OCI-M2 (cell line): Measurements from ENCODE around the gene PARP15.

ENCODE experiments used
- DNase-seq: peaks from one replicate; lab custom pipeline; 2025; ENCODE audit not compliant: unreplicated experiment; lab: John Stamatoyannopoulos, UW

The PARP15 gene

DNA sequence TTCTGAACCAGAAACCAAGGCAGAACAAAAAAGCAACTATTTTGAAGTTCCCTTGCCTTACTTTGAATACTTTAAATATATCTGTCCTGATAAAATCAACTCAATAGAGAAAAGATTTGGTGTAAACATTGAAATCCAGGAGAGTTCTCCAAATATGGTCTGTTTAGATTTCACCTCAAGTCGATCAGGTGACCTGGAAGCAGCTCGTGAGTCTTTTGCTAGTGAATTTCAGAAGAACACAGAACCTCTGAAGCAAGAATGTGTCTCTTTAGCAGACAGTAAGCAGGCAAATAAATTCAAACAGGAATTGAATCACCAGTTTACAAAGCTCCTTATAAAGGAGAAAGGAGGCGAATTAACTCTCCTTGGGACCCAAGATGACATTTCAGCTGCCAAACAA lies 8.7 kb upstream of the PARP15 start:
- DNase-seq, result no peak

- no peak for DNase-seq
Measured at GRCh38 chr3:122572940-122573412, 4.5 kb upstream of the PARP15 start.

DNA sequence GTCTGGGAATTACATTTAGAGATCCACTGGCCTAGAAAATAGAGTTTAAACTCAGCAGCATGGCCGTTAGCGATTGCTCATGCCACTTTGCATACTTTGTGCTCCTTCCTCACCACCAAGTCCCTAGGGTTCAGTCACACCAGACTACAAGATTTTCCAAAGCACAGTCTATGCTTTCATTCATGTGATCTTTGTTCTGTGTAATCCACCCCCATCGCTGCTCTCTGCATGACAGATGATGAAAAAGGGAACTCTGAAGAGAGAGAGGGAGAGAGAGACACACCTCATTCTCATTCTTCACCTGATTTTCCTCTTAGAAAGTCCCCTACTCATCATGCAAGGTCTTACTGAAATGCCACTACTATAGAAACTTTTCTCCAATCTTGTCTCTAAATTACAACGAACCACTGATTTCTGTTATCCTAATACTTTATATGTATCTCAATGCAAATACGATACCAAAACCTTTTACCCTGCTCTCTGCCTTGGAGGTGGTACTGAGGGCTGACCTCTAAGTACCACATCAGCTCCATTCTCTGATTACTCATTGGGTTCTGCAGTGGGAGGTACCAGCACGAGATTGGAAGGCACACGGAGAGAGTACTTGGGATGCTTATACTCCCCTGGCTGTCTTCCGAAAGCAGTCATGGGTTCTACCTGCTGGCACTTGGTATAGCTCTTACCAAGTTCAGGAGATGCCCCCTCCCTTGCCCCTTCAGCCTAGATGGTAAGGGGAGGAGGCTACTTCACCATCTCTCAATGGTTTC lies 1.1 kb upstream of the PARP15 start:
- no peak for DNase-seq

DNA sequence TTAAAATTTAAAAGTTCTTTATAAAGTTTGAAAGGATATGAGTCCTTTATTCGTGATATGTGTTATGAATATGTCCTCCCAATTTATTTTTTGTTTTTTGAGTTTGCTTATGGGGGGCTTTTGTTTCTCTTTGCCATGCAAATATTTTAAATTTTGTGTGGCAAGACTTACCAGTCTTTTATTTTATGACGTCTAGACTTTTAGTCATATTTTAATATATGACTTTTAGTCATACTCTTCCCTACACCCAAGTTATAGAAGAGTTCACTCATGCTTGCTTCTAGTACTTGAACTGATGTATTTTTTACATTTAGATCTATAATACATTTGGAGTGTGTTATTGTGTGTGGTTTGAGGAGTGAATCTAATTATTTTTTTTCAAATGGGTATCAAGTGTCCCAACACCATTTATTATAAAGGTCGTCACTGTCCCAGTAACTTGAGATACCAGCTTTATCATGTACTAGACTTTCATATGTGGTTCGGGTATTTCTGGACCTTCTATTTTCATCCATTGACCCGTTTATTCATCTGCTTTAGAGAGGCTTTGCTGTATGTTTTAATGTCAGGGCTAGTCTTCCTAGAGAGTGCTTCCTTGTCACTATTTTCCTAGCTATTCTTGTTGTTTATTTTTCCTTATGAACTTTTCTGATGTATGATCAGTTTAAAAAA lies 755 bp downstream of the PARP15 start:
- DNase-seq, result no peak

DNA sequence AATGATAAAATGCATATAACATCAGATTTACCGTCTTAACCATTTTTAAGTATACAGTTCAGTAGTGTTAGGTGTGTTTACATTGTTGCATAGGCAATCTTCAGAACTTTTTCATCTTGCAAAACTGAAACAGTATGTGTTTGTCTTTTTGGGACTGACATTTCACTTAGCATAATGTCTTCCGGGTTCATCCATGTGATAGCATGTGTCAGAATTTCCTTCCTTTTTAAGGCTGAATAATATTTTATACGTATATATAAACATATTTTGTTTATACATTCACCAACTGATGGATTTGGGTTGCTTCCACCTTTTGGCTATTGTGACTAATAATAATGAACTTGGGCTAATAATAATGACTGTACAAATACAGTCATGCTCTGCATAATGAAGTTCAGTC lies 3.0 kb downstream of the PARP15 start:
- no peak for DNase-seq

DNA sequence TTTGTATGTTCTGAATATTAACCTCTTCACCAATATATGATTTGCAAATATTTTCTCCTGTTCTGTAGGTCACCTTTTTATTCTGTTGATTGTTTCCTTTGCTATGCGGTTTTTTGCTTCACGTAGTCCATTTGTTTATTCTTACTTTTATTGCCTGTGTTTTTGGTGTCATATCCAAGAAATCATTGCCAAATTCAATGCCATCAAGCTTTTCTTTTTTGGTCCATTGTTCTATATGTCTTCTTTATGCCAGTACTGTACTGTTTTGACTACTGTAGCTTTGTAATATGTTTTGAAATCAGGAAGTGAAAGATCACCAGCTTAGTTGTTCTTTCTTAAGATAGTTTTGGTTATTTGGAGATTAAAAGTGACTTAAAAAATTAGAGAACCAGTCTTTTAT lies 4.2 kb downstream of the PARP15 start:
- DNase-seq, result no peak

GRCh38 chr3:122582390-122582789 lies 4.9 kb downstream of the PARP15 start:
- no peak for DNase-seq

DNA sequence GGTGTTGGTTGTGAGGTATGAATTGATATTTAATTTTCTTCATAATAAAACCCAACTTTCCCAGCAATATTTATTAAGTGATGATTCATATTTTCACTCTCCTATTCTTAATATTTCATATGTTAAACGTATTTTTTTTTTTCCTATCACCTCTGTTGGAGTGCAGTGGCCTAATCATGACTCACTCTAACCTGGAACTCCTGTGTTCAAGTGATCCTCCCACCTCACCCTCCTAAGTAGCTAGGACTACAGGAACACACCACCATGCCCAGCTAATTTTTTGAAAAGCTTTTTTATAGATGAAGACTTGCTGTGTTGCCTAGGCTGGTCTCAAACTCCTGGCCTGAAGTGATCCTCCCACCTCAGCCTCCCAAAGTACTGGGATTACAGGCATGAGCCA lies 8.6 kb downstream of the PARP15 start:
- no peak for DNase-seq

GRCh38 chr3:122586773-122587485 lies 9.5 kb downstream of the PARP15 start:
- DNase-seq, result no peak

DNA sequence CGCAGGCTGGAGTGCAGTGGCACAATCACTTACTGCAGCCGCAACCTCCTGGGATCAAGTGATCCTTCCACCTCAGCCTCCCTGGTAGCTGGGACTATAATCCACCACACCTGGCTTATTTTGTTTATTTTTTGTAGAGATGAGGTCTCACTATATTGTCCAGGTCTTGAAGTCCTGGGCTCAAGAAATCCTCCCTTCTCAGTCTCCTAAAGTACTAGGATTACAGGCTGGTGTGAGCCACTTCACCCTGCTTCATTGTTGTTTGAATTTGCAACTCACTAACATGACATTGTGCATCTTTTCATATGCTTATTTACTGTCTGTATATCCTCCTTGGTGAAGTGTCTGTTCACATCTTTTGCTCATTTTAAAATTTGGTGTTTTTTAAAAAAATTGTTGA lies 10.1 kb downstream of the PARP15 start:
- DNase-seq, result no peak

DNA sequence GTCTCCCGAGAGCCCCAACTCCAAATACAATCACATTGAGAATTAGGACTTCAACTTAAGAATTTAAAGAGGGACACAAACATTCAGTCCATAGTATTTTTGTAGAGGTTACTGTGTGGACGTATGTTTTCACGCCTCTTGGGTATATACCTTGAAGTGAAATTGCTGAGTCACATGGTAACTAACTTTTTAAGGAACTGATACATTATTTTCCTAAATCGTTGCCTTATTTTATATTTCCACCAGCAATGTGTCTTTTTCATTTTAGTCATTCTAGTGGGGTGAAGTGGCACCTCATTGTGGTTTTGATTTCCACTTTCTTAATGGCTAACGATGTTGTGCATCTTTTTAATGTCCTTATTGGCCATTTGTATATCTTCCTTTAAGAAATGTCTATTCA lies 11.8 kb downstream of the PARP15 start:
- no peak for DNase-seq

DNA sequence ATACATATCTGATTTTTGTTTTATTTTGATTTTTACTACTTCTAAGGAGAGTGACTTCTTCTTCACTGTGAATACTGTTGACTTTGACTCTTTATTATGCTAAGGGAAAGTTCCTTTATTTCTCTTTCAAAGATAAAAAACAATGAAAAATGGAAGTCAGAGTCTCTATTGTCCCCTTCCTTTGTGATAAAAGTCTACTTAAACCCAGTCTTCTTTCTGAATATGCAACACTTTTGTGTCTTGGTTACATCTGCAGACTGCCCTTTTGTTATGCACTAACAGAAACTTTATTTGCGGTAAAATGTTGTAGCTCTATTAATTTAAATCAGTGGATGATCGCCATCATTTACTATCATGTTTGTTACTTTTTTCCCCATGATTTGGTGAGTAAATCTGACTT lies 13.2 kb downstream of the PARP15 start:
- DNase-seq, result no peak

DNA sequence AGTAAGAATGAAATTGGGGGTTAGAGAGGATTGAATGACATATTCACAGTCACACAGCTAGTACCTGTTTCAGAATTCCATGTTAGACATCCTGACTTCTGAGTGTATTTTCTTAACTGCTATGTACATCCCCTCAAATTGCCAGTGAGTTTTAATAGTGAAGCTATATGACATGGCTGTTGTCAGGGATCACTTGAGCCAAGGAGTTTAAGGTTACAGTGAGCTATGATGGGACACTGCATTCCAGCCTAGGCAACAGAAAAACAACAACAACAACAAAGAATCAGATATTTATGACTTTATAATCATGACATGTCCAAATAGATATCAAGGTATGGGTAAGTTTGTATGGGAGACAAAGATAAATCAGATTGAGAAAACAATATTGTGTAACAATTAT lies 16.6 kb downstream of the PARP15 start:
- DNase-seq, result no peak

DNA sequence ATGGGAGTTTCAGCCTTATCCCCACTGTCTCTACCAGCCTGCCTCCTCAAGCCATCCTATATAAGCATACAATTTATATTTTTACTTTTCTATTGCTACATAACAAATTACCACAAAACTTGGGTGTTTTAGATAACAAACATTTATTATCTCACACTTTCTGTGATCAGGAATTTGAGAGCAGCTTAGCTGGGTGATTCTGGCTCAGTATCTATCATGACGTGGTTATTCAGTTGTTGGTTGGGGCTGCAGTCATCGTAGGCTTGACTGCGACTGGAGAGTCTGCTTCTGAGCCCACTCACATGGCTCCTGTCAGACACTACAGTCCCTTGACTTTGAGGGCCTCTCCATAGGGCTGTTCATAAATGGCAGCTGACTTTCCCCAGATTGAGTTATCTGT lies 20.7 kb downstream of the PARP15 start:
- DNase-seq, result no peak

GRCh38 chr3:122598556-122598955 lies 21.1 kb downstream of the PARP15 start:
- DNase-seq, result no peak

DNA sequence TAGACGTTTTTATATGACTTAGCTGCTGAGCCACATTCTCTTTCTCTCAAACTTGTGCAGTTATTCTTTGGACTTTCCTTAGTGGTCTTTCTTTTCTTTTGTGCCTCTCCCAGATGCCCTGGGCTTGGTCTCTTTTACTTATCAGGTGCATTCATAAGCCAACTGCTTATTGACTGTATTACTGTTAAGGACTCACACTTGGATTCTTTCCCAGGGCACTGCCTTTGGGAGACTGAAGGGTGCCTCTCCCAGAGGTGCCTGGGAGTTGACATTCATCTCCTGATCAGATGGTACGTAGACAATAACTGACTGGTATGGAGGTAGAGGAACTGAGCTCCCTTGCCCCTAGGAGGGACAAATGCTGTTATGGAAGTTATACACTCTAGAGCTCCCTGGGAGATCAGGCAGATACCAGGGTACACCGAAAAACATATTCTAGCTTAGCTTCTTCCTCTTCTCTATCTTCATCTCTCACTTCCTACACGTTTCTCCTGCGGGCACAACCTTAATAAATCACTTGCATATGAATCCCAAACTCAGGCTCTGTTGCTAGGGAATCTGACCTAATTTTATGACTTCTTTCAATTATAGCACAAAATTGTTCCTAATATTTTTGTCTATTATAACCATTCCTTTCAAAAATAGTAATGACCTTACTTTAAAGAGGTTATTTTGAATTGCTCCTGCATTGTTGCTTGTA lies 24.7 kb downstream of the PARP15 start:
- DNase-seq, result no peak

GRCh38 chr3:122603056-122603455 lies 25.6 kb downstream of the PARP15 start:
- no peak for DNase-seq

- DNase-seq, result no peak
Measured at GRCh38 chr3:122606330-122606729, 28.9 kb downstream of the PARP15 start.

- no peak for DNase-seq
Measured at GRCh38 chr3:122608916-122609315, 31.5 kb downstream of the PARP15 start.

- DNase-seq, result no peak
Measured at GRCh38 chr3:122609798-122610559, 32.5 kb downstream of the PARP15 start.

DNA sequence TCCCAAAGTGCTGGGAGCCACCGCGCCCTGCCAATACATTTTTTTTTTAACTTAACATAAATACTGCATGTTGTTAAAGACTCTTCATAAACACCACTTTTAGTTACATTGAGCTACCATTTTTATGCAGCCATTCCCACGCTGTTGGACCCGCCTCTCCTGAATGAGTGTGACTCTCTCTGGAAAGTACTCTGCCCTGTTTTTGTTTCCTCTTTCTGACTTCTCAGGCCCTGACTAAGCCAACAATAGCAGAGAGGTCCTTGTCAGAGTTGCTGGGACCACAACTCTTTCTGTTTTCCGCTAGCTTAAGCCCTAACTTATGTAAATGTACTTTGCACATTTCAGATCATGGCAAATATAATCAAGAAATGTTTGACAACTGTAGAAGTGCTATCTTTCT lies 35.2 kb downstream of the PARP15 start:
- no peak for DNase-seq
